ENCODE data around the gene GLIS1.

GLIS1 gene

DNA sequence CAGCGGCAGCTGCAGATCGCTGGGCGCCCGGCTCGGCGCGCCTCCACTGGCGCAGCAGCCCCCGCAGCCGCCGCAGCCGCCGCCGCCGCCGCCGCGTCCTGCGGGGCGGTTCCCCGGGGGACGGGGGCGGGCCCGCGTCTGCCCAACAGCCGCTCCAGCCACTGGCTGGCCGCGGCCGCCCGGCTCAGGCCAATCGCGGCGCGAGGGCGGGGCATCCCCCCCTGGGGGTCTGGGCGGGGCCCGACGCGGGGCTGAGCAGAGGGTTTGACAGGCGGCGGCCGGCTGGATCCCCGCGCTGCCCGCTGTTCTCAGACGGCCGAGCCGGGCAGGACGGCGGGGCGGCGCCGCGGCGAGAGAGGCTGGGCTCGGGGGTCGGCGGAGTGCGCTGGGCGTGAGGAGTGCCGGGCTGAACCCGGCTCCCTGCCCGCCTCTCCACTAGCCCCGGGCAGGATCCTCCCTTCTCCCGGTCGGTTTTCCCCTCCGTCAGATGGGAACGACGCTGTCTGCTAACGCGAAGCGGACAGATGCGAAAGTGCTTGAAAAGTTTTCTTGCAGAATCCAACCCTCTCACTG lies at the start of gene GLIS1:
TSS of gene GLIS1 (minus strand) at position 56 of the 573 bp plus-strand sequence. CDS start 1,100 bp downstream, outside the sequence.
- Histone ChIP-seq H3K9me3 (ENCODE audit: insufficient read depth, low read depth, low read length) (no peaks in the 10 kb centered on the region), H3K9ac (ENCODE audit: low read depth, low read length, poor library complexity, severe bottlenecking) (no peak within 1 kb of the TSS), H3F3A (ENCODE audit: low read depth) (no peaks in the 10 kb centered on the region), H3K9me2 (replicated peaks; ENCODE audit: low read depth, low read length) (no peaks in the 10 kb centered on the region), H3K4me1 (ENCODE audit: insufficient read depth, low read length, poor library complexity, severe bottlenecking) (no peaks in the 10 kb centered on the region), H3K4me2 (ENCODE audit: low read depth, low read length, poor library complexity, severe bottlenecking) (no peak within 1 kb of the TSS), H3K36me3 (ENCODE audit: insufficient read depth, low read length) (no peaks in the 10 kb centered on the region), H3K79me2 (ENCODE audit: insufficient read depth, low read length) (no peaks in the 10 kb centered on the region), H3K4me3 (ENCODE audit: low read length, poor library complexity, severe bottlenecking) (no peak within 1 kb of the TSS), H2AFZ (ENCODE audit: low read length) (no peak within 1 kb of the TSS), H3K27me3 (ENCODE audit: insufficient read depth, low read length, poor library complexity, severe bottlenecking) (no peaks in the 10 kb centered on the region), H4K20me1 (ENCODE audit: insufficient read depth, low read length, poor library complexity, severe bottlenecking) (no peaks in the 10 kb centered on the region)
- TF ChIP-seq EZH2phosphoT487 (IDR thresholded peaks at IDR 0.05; ENCODE audit: borderline replicate concordance), result no peak
- TF ChIP-seq, protein P1, sequence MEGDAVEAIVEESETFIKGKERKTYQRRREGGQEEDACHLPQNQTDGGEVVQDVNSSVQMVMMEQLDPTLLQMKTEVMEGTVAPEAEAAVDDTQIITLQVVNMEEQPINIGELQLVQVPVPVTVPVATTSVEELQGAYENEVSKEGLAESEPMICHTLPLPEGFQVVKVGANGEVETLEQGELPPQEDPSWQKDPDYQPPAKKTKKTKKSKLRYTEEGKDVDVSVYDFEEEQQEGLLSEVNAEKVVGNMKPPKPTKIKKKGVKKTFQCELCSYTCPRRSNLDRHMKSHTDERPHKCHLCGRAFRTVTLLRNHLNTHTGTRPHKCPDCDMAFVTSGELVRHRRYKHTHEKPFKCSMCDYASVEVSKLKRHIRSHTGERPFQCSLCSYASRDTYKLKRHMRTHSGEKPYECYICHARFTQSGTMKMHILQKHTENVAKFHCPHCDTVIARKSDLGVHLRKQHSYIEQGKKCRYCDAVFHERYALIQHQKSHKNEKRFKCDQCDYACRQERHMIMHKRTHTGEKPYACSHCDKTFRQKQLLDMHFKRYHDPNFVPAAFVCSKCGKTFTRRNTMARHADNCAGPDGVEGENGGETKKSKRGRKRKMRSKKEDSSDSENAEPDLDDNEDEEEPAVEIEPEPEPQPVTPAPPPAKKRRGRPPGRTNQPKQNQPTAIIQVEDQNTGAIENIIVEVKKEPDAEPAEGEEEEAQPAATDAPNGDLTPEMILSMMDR (conservative IDR thresholded peaks at IDR 0.05; ENCODE audit: low read length), result no peak

DNA sequence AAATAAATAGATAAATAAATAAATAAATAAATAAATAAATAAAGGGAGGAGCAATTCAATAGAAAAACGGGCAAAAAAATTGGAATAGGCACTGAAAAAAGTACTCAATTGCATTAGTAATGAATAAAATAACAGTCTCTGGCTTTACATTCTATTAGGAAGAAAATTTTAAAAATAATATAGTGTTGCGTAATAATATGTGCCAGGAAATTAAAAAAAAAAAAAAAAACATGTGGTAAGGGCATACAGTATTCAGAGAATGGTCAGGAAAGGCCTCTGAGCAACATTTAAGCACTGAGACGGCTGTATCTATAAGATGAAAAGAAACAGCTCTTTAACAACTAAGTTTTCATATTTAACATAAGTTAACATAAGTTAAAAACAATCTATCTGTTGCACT lies 48.7 kb upstream of the GLIS1 start:
- H3K36me3 ChIP-seq (ENCODE audit: insufficient read depth, low read length), result peaks cover 70% of the 10 kb centered on the region; the same call in 1 of the 2 replicates

DNA sequence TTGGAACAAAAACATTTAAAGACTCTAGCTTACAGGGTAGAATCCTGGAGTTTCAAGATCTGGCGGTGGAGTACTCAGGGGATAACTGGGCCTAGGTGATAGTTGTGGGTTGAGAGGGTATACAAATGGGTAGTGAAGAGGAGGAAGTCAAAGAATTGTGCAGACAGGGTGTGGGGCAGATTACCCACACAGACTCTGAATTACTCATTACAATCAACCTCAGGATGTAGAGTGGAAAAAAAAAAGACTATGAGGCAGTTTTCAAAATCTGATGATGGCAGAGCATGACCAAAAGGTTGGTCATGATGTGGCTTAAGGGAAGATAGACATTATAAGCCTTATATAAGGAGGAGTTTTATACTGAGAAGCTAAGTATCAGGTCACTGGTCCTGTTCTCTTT lies 44.1 kb upstream of the GLIS1 start:
- no peaks in the 10 kb centered on the region for H3K9me2 ChIP-seq (replicated peaks; ENCODE audit: low read depth, low read length)
- H3K27me3 ChIP-seq (ENCODE audit: insufficient read depth, low read length, poor library complexity, severe bottlenecking), result no peaks in the 10 kb centered on the region
- peaks cover 5% of the 10 kb centered on the region; the same call in 1 of the 2 replicates for H3K79me2 ChIP-seq (ENCODE audit: insufficient read depth, low read length)
- H2AFZ ChIP-seq (ENCODE audit: low read length), result no peak overlapping the region
- peaks cover 63% of the 10 kb centered on the region; the same call in 1 of the 2 replicates for H3K36me3 ChIP-seq (ENCODE audit: insufficient read depth, low read length)
- no peaks in the 10 kb centered on the region for H3F3A ChIP-seq (ENCODE audit: low read depth)
- no peak overlapping the region for H3K9ac ChIP-seq (ENCODE audit: low read depth, low read length, poor library complexity, severe bottlenecking)
- no peak for TF ChIP-seq EZH2phosphoT487 (IDR thresholded peaks at IDR 0.05; ENCODE audit: borderline replicate concordance)
- TF ChIP-seq, protein P1 (conservative IDR thresholded peaks at IDR 0.05; ENCODE audit: low read length), result no peak
- no peaks in the 10 kb centered on the region for H4K20me1 ChIP-seq (ENCODE audit: insufficient read depth, low read length, poor library complexity, severe bottlenecking)
- H3K4me1 ChIP-seq (ENCODE audit: insufficient read depth, low read length, poor library complexity, severe bottlenecking), result no peaks in the 10 kb centered on the region
- no peak overlapping the region for H3K4me2 ChIP-seq (ENCODE audit: low read depth, low read length, poor library complexity, severe bottlenecking)
- no peaks in the 10 kb centered on the region for H3K9me3 ChIP-seq (ENCODE audit: insufficient read depth, low read depth, low read length)
- H3K4me3 ChIP-seq (ENCODE audit: low read length, poor library complexity, severe bottlenecking), result no peak overlapping the region

More for the DNA sequence above, 48.7 kb upstream of the GLIS1 start:
- Histone ChIP-seq H3K79me2 (ENCODE audit: insufficient read depth, low read length) (no peaks in the 10 kb centered on the region), H3K27me3 (ENCODE audit: insufficient read depth, low read length, poor library complexity, severe bottlenecking) (no peaks in the 10 kb centered on the region), H3K4me2 (ENCODE audit: low read depth, low read length, poor library complexity, severe bottlenecking) (no peak overlapping the region), H4K20me1 (ENCODE audit: insufficient read depth, low read length, poor library complexity, severe bottlenecking) (no peaks in the 10 kb centered on the region), H3K9me3 (ENCODE audit: insufficient read depth, low read depth, low read length) (no peaks in the 10 kb centered on the region), H3K9ac (ENCODE audit: low read depth, low read length, poor library complexity, severe bottlenecking) (no peak overlapping the region), H3K4me1 (ENCODE audit: insufficient read depth, low read length, poor library complexity, severe bottlenecking) (no peaks in the 10 kb centered on the region), H3K4me3 (ENCODE audit: low read length, poor library complexity, severe bottlenecking) (no peak overlapping the region), H2AFZ (ENCODE audit: low read length) (no peak overlapping the region), H3F3A (ENCODE audit: low read depth) (peaks cover under 1% of the 10 kb centered on the region; the same call in 1 of the 2 replicates), H3K9me2 (replicated peaks; ENCODE audit: low read depth, low read length) (no peaks in the 10 kb centered on the region)
- TF ChIP-seq EZH2phosphoT487 (IDR thresholded peaks at IDR 0.05; ENCODE audit: borderline replicate concordance), result no peak
- TF ChIP-seq, protein P1 (conservative IDR thresholded peaks at IDR 0.05; ENCODE audit: low read length), result no peak
